ENCODE measurements around the gene LGALS3BP.

LGALS3BP gene

GRCh38 chr17:79014158-79014758, 34.5 kb upstream of the LGALS3BP start:
- DNase-seq (ENCODE audit: low read depth in 2 of 2): no peak

DNA sequence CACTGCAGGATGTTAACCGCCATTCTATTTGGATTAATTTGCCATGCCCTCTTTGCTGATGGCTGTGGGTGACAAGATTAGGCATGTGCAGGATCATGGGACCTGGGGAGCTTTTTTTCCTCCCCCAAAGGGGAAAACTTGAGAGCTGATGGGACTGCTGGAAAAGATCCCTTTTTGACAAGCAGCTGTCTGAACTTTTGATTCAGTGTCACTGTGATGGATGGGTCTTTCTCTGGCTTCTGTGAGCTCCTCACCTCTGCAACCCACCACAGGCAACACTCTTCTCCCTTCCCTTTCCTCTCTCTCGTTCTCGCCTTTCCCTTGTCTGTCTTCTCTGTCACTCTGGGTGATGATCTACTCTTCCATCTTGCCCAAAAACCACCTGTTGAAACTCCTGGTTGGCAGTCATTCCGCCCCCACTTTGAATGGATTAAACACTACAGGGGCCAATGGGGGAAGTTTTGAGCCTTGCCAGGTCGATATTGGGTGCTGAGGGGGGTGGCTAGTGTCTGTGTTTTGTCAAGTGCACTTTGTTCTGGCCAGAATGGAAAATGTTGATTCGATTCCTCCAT, 32.9 kb upstream of the LGALS3BP start:
- no peak for DNase-seq (ENCODE audit: low read depth in 2 of 2)

DNA sequence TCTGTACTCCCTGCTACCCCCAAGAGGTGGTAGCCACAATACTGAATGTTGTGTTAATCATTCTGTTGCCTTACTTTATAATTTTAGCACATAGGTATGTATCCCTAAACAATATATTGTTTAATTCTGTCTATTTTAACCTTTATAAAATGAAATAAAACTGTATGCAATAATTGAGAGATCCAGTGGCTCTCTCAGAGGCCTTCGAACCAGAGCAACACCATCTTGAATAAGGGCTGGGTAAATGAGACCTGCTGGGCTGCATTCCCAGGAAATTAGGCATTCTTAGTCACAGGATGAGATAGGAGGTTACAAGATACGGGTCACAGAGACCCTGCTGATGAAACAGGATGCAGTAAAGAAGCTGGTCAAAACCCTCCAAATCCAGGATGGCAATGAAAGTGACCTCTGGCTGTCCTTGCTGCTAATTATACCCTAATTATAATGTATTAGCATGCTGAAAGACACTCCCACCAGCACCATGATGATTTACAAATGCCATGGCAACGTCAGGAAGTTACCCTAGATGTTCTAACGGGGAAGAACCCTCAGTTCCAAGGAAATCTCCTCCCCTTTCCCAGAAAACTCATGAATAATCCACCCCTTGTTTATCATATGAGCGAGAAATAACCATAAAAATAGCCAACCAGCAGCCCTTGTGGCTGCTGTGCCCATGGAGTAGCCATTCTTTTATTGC, 31.9 kb upstream of the LGALS3BP start:
- DNase-seq (ENCODE audit: low read depth in 2 of 2): no peak

DNA sequence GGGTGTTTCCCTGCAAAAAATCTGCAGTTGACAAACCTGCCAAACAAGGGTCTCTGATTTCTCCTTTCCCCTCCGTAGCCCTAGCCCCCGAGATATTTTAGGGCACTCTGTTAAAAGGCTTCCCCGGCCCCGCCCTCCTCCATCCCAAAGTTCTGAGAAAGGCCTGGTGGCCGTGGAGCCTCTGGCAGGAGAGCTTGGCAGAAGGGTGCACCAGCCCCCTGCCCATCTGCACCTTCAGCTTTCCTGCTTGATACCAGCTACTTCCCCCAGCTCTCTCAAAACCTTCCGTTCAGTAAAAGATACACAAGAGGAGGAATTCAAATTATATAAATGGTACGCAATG, 30.6 kb upstream of the LGALS3BP start:
- no peak for DNase-seq (ENCODE audit: low read depth in 2 of 2)

DNA sequence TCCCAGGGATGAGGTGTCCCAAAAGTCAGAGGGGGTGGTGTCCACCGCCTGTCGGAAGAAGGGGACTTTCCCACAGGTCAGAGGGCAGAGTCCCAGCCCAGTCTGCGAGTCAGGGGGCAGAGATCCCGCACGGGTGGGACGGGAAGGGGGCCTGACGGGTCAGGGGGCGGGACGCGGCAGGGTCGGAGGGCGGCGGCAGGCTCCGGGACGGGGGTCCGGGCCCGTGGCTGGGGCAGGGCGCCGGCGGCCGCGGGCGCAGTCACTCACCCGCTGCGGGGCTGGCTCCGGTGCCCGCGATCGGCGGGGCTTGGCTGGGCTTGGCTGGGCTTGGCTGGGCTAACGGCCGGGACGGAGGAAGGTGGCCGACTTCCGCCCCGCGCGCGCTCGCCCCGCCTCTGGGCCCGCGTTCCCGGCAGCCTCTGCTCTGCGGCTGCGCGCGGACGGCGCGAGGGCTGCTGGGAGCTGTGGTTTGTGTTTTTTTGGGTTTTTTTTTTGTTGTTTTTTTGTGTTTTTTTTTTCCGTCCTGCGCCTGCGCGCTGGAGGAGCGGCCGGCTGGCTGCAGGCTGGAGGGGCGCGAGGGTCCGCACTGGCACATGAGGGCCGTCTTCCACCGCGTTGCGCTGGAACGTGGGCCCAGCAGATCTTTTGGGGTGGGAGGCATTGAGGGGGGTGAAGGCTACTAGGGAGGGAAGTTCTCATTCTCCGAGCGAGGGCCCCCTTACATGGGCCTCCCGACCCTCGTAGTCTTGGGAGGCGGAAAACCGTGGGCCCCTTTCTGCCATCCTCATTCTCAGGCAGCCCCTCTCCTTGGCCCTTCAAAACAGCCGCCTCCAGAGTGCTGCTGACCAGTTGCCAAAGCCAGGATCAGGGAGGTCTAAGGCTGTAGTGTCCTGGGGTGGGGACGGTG, 29.9 kb upstream of the LGALS3BP start, which contains the start of gene CANT1:
Gene CANT1, minus strand, starts transcription at position 368 of the 907 bp plus-strand sequence. CDS start 12,142 bp downstream, outside the sequence.
- DNase-seq (ENCODE audit: low read depth in 2 of 2): peak; percentile 62 to 66

- DNase-seq (ENCODE audit: low read depth in 2 of 2): no peak
Observed at GRCh38 chr17:79008666-79009387, 29.1 kb upstream of the LGALS3BP start.

- DNase-seq (ENCODE audit: low read depth in 2 of 2): no peak
Observed at GRCh38 chr17:79007504-79008381, 28.0 kb upstream of the LGALS3BP start.

DNA sequence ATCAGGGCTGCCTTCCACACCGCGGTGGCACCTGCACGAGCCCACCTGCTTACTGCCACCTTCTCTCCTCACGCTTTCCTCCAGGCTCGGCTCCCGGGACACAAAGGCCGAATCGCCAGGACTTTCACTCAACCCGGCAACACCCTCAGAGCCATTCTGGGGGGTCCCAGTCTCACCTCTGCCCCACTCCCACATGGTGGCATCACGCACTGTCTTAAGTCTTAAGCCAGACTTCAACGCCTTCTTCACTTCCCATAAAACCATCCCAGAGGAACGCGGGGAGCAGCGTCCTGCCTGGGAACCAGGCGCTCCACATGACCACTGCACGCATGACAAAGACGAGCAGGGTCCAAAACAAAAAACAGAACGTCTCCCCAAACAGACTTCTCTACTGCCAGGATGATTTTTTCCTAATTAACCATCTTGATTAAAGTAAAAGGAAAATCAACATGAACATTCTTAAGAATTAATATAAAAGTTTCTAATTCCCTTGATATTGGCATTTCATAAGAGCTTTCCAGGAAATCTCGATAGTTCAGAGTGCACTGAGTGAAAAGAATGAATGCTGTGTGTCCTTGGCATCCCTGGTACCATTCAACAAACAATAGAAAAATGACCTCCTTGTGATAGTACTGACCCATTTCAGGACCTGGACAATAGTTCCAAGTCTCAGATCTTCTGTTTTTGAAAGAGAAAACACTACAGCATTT, 27.2 kb upstream of the LGALS3BP start:
- no peak for DNase-seq (ENCODE audit: low read depth in 2 of 2)

- DNase-seq (ENCODE audit: low read depth in 2 of 2): no peak
Observed at GRCh38 chr17:79006046-79006445, 26.3 kb upstream of the LGALS3BP start.

DNA sequence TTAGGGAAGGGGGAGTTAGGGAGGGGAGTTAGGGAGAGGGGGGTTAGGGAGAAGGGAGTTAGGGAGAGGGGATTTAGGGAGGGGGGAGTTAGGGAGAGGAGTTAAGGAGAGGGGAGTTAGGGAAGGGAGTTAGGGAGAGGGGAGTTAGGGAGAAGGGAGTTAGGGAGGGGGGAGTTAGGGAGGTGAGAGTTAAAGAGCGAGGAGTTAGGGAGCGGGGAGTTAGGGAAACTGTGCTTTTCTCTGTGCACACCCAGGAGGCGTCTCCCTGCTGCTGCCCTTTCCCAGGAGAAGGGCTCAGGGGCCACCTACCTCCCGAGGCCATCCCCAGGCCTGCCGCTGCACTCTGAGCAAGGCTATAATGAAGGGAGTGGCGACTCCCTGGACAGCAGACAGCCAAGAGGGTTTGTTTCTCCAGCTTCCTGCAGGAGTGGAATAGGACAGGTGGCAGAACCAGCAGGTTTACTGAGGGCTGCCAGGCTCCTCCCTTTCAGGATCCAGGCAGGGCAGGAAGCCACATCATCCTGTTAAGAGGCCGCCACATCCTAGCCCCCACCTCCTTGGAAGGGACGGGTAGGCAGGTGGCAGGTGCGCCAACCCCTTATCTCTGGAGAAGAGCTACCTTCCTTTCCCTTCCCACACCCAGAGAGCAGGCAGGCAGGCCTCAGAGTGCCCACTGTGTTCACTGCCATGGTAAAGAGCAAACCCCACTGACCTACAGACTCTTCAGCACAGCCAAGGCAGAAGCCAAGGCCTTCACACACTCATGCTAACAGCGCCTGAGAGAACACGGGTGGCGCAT, 25.5 kb upstream of the LGALS3BP start:
- DNase-seq (ENCODE audit: low read depth in 2 of 2): no peak

DNA sequence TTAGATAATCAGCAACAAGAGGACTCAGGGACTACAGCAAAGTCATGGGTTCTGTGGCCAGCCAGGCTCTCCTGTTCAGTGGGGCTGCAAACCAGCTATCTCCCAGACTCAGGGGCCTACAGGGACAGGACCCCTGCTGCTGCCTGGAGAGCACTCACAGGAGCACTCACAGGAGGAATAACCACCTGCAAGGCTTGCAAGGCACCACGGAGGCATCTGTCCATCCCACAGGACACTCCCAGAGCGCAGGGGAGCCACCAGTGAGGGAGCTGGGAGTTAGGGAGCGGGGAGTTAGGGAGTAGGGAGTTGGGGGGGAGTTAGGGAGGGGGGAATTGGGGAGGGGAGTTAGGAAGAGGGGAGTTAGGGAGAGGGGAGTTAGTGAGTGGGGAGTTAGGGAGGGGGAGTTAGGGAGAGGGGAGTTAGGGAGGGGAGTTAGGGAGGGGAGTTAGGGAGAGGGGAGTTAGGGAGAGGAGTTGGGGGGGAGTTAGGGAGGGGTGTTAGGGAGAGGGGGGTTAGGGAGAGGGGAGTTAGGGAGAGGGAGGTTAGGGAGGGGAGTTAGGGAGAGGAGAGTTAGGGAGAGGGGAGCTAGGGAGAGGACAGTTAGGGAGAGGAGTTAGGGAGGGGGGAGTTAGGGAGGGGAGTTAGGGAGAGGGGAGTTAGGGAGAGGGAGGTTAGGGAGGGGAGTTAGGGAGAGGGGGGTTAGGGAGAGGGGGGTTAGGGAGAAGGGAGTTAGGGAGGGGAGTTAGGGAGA, 24.1 kb upstream of the LGALS3BP start:
- DNase-seq (ENCODE audit: low read depth in 2 of 2): no peak

GRCh38 chr17:79002796-79003593, 23.3 kb upstream of the LGALS3BP start:
- no peak for DNase-seq (ENCODE audit: low read depth in 2 of 2)

GRCh38 chr17:79002291-79002690, 22.6 kb upstream of the LGALS3BP start:
- DNase-seq (ENCODE audit: low read depth in 2 of 2): no peak

DNA sequence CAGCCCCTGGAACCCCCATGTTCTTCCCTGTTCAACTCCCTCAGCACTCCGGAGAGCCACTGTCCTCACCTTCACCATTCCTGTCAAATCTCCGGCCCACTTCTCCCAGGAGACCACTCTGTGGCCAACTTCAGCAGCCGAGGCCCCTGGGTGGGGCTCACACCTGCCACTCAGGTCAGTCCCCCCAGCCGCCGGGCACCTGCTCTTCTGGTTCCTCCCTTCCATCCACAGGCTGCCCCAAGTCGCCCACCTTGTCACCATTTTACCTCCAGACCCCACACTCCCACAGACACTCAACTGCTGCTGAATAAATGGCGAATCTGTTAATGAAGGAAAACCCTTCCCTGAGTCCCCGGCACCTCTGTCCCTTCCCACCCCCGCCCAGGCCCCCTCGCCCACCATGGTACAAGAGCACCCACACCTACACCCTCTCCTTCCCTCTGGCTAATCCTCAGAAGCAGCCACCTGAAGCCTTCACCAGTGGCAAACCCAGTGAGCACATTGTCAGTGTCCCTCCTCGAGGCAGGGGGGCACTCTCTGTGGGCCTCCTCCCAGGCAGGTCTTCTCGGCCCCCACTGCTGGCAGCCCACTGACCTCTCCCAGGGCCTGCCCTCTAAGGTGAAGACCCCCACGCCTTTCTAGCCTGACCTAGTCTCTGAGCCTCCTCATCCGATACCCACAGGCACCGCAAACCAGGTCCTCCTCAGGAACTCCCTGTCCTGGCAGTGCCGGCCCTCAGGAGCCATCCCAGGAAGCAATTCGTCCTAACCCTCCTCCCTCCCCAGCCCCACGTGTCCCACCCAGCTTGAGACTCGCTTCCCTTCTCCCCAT, 21.7 kb upstream of the LGALS3BP start:
- no peak for DNase-seq (ENCODE audit: low read depth in 2 of 2)

DNA sequence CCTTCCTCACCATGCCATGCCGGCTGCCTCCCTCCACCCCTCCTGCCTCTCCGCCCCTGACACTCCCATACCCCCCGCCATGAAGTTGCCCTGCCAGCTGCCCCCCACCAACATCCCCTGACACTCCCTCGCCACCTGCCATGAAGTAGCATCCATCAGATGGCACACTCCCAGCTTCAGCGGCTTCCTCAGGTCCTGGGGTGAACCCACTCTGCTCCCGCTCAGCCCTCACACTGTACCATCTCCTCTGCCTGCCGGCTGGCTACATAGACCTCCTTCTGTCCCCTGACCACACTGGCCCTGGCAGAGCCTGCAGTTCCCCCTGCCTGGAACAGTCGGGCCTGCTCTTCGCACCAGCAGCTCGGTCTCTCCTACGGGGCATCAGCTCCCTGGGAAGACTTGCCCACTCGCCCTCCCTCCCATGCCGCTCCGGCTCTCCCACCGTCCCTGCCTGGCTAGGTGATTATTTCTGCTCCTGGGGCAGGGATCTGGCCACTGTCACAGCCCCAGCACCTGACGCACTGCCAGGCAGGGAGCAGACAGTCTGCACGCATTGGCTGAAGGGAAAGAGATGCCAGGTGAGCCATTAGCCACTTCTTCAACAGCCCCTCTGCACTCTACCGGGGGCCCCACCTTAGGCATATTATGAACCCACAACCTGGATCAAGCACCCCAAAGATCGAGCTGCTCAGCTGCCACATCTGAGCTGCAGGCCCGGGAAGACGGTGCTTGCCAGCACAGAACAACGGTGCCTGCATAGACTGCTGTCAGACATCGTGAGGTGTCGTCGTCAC, 20.9 kb upstream of the LGALS3BP start:
- DNase-seq (ENCODE audit: low read depth in 2 of 2): no peak

GRCh38 chr17:78999947-79000395, 20.2 kb upstream of the LGALS3BP start:
- DNase-seq (ENCODE audit: low read depth in 2 of 2): no peak
